ENCODE results near the gene PTPRM.

Gene PTPRM

GRCh38 chr18:7757175-7757574, 190.1 kb downstream of the PTPRM start:
- DNase-seq (ENCODE audit: low spot score): no peak

DNA sequence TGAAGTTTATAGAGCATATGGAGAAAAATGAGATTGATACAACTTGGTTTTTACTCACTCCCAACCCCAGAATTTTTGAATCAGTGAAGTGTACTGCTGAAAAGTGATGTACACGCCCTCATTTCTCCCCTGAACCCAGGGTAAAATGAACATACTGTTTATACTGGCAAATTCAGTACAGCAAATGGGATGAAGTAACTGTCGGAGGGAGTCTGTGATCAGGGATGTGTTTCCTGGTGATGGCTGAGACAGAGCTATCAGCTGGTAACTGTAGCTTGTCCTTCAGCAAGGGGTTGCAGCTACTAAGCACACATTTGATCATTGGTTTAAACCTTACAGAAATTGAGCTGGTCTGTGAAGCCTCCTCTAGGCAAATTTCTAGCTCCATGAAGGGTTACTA, 191.6 kb downstream of the PTPRM start:
- no peak for DNase-seq (ENCODE audit: low spot score)

DNA sequence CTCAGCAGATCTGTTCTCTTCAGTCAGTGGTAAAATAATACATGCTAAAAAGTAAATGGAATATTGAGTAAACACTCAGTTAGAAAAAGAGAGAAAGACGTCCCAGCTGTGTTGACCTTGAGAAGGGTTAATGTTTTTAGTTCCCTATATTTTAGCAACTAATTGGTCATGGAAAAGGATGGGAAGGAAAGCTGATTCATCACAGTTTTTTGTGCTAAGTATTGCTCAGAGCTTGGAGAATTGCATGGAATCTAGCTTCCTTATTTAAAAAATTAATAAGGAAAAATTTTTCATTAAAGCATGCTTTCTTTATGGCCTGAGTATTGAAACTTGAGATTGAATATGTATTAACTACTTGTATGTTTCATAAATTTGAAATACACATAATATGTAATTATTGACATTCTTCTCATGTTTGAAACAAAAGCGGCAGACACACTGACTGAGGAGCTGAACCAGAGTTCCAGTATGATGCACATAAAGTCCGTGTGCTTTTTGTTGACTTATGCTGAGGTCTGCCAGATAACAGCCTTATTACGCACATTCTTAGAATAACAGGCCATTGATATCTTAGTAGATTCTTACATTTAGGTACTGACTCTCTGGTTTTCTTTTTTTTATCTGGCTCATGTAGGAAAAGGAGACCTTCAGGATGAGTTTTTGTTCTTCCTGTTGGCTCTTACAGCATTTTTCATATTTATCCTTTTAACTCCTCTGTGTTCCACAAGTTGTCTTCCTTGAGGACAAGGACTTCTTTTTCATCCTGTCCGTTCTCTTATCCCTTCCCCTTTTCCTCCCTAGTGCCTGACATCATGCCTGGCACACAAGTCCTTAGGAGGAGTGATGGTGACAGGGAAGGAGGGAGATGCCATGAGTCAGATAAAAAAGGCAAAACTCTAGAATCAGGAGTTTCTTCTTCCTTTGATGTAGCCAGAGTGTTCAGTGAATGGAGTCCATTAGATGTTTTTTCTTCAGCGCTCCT, 194.1 kb downstream of the PTPRM start:
- no peak for DNase-seq (ENCODE audit: low spot score)

- no peak for DNase-seq (ENCODE audit: low spot score)
Measured at GRCh38 chr18:7764405-7764804, 197.3 kb downstream of the PTPRM start.

DNA sequence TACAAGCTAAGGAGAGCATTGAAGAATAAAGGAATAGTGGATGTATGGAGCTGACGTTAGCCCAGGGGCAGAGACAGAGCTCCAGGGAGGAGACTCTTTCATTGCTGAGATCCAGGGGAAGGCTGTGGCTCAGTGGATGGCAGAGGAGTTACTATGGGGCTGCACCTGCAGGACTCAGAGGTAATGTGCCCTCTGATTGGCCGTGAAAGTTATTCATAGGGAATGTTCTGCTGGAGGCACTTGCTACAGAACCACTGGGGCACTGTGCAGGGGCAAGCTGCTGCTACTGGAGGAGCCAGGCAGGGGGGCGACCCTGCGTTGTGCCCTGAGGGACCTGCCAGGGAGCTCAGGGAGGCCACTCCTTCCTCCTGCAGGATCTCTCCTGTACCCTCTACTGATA, 199.2 kb downstream of the PTPRM start:
- no peak for DNase-seq (ENCODE audit: low spot score)

DNA sequence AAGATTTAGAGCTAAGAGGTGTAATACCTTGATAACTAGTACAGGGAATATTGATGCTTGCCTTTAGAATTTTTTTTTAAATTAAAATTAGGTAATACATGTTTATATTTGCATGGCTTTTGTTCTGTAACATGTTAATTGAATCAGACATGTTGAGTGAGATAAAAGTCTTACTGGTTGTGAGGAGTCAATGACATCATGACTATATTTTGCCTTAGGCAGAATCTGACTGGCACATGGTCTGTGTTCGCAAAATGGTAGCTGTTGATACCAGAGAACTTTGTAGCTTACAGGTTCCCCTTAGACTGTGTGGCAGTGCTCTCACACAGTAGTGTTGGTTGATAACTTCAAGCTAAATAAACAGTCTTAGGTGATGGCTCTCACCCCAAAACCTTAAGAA, 199.7 kb downstream of the PTPRM start:
- DNase-seq (ENCODE audit: low spot score): no peak

GRCh38 chr18:7770908-7771307, 203.8 kb downstream of the PTPRM start:
- DNase-seq (ENCODE audit: low spot score): no peak

- DNase-seq (ENCODE audit: low spot score): no peak
Measured at GRCh38 chr18:7772510-7772888, 205.4 kb downstream of the PTPRM start.

DNA sequence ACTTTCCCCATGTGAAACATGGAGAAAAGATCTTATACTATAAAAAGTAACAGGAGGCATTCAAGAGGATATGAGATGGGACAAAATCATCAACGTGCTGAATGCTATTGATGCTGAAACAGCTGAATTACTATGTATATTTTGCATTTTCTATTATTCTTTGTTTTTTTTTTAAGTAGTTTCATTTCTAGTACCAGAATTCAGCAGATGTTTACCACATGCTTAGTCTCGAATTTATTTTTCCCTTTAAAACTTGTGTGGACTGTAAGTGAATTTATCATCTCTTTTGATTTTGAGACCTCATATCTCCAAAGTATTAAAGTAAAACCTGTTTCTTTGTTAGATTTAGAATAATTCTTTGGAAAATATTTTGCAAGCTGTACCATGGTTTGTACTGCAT, 205.8 kb downstream of the PTPRM start:
- no peak for DNase-seq (ENCODE audit: low spot score)

DNA sequence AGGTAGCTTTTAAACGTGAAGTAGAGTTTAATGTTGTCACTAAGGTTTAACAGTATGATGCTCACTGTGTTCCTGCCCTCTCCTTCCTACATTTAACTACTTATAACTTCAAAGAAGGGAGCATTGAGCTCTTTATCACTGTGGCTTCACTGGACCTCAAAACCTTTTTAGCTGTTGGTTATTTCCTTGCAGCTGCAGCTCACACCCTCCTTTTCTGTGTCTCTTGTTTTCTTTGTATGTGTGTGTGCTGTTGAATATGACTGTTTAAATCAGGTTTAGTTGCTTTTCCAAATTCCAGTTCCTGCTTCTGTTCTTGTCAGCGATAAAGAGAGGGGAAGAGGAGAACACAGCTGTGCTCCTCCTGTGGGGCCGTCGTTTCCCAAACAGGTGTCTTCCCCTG, 208.0 kb downstream of the PTPRM start:
- no peak for DNase-seq (ENCODE audit: low spot score)

GRCh38 chr18:7775843-7776242, 208.7 kb downstream of the PTPRM start:
- DNase-seq (ENCODE audit: low spot score): no peak

DNA sequence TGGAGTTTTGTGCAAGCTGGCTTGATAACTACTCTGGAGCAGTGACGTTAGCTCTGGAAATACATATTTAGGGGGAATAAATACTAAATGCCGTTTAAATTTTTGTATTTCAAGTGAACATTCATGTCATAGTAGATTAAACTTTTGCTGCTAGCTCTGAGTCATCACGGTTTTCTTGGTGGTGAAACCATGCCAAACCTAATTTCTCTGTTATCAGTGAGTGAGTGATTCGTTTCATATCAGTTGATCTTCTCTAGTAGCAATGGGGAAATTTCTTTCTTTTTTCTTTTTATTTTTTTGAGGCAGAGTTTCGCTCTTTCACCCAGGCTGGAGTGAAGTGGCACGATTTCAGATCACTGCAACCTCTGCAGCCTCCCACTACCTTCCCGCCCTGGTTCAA, 211.1 kb downstream of the PTPRM start:
- DNase-seq (ENCODE audit: low spot score): no peak

DNA sequence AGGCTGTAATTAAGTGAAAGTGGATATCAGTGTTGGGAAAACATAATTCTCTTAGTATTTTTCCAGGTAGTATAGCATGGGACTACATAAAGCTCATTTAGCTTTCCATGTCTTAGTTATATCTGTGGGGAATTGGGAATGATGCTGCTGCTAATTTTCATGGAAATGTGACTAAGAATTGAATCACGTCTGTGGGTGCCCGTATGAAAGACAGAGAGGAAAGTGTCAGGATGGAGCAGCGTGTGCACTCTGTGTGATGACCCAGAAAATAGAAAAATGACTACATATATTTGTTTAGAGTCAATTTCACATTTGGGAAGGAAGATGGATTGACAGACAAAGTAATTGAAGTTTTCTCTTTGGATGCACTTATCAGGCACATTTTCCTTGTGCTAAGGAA, 212.1 kb downstream of the PTPRM start:
- no peak for DNase-seq (ENCODE audit: low spot score)

GRCh38 chr18:7784171-7784570, 217.1 kb downstream of the PTPRM start:
- DNase-seq (ENCODE audit: low spot score): no peak

GRCh38 chr18:7786569-7786968, 219.5 kb downstream of the PTPRM start:
- DNase-seq (ENCODE audit: low spot score): no peak

DNA sequence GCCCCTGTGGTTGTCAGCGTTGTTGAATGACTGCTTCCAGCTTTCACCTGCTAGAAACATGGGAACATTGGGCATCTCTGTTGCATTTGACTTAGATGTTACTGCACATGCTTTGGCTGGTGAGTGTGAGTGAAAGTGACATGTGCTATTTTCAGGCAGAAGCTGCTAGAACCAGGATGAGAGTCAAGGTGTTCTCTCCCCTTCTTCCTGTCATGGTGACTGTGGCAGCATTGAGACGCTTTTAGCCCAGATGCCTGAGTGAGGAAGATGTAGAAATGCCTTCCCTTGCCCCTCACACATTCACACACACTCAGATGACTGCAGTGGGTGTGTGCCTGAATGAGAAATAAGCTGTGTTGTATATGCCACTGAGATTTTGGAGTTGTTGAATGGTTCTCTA, 220.2 kb downstream of the PTPRM start:
- no peak for DNase-seq (ENCODE audit: low spot score)

- peak; percentile 69 for DNase-seq (ENCODE audit: low spot score)
Measured at GRCh38 chr18:7789856-7790552, 222.9 kb downstream of the PTPRM start.

- DNase-seq (ENCODE audit: low spot score): no peak
Measured at GRCh38 chr18:7793100-7793499, 226.0 kb downstream of the PTPRM start.

DNA sequence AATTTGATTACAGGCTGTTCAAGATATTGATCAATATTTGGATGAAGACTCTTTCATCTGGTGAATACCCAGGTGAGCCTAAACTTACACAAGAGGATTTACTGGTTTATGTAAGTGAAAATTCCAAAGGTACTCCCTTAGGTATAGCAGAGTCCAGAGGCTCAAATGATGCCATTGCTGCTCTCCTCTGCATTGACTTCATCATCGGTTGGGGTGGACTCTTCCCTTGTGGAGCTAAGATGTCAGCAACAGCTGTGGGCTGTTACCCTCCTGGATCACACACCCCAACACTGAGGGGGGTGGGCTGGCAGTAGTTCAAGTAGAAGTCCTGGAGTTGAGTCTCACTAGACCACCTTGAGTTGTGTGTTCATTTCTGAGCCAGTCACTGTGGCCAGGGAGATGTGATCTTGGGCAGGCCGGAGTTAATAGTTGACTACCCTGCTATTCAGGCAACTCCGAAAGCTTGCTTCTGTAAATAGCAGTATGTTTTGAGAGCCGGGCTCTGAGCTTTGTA, 236.9 kb downstream of the PTPRM start:
- DNase-seq (ENCODE audit: low spot score): no peak

GRCh38 chr18:7805096-7805495, 238.0 kb downstream of the PTPRM start:
- no peak for DNase-seq (ENCODE audit: low spot score)

DNA sequence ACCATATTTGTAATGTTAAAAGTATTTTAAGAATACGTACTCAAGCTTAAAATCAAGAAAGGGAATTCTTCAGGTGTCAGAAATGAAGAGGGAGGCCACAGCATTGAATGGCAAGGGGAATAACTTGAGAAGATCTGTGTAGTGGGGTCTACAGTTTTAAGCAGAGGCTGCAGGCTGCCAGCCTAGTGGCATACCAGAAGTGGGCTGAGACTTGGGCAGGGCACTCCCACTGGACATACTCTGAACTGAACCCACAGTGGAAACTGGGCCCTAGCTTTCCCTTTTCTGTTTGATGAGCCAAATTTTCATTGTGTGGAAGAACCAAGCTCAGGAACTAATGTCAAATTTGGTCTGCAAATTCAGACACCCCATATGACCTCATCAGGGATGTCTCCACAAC, 238.8 kb downstream of the PTPRM start:
- DNase-seq (ENCODE audit: low spot score): no peak

DNA sequence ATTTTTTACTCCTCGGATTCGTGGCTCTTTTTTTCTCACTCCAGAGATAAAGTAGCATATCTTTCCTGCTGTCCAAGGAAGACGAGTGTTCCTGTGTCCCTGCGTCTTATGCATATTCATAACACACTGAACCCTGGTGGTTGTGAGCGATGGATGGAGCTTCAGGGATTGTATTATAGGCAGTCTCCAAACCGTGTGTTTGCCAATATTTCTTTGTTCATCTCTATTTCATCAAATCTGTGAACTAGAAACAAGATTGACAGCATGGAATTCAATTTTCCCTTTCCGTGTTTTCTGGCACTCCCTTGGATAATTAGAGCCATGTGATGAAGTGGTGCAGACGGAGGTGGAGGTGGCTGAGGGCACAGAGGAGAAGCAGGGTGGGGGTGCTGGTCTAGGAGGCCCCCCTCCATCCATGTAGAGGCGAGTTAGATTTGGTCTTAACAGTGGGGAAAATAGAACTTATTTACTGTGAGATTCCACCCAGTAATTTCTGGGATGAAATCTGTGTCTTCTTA, 240.9 kb downstream of the PTPRM start:
- no peak for DNase-seq (ENCODE audit: low spot score)

GRCh38 chr18:7808992-7809391, 241.9 kb downstream of the PTPRM start:
- DNase-seq (ENCODE audit: low spot score): no peak
